DND-41 (cell line): ENCODE data around the gene WWTR1.

ENCODE experiments used
- CTCF ChIP-seq: IDR thresholded peaks from 2 replicates; pipeline ENCODE4 v1.5.1; 2012; ENCODE audit warnings: borderline replicate concordance, low read length, moderate library complexity, mild to moderate bottlenecking; ENCODE audit not compliant: poor library complexity, severe bottlenecking; ENCODE audit errors: extremely low read depth
- EZH2 ChIP-seq: IDR thresholded peaks from 3 replicates; pipeline ENCODE4 v1.6.1; 2012; ENCODE audit warnings: borderline replicate concordance, low read depth, mild to moderate bottlenecking, moderate library complexity, low read length, inconsistent platforms; ENCODE audit not compliant: severe bottlenecking

DNA sequence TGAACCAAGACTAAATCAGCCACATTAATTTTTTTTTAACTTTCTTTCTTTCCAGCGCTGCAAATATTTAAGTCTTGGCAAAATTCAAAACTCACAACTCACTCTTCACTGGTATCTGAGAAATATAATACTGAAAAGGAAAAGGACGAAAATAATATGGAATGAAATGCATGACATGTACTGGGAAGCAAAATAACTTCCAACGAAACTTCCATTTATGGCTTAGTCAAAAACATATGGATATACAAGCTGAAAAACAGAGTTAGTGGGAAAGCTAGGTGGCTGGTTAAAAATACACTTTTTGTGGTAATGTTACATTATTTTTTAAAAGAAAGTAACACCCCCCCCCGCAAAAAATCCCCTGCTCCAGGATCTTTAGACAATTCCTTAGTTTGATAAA, 97.2 kb downstream of the WWTR1 start:
- TF ChIP-seq CTCF: no peak
- TF ChIP-seq EZH2: no peak
